Measurements from ENCODE around the gene LHX1.
A peak's percentile ranks its signal among the peaks of the same experiment; 100 is the strongest.

The LHX1 gene

GRCh38 chr17:36937001-36937958 lies at the start of gene LHX1:
TSS of gene LHX1 (plus strand) at chr17:36937475. CDS start at chr17:36938198, 723 bp downstream.
- TF ChIP-seq, protein P1, sequence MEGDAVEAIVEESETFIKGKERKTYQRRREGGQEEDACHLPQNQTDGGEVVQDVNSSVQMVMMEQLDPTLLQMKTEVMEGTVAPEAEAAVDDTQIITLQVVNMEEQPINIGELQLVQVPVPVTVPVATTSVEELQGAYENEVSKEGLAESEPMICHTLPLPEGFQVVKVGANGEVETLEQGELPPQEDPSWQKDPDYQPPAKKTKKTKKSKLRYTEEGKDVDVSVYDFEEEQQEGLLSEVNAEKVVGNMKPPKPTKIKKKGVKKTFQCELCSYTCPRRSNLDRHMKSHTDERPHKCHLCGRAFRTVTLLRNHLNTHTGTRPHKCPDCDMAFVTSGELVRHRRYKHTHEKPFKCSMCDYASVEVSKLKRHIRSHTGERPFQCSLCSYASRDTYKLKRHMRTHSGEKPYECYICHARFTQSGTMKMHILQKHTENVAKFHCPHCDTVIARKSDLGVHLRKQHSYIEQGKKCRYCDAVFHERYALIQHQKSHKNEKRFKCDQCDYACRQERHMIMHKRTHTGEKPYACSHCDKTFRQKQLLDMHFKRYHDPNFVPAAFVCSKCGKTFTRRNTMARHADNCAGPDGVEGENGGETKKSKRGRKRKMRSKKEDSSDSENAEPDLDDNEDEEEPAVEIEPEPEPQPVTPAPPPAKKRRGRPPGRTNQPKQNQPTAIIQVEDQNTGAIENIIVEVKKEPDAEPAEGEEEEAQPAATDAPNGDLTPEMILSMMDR (IDR thresholded peaks at IDR 0.05; ENCODE audit: low read depth, low read length): no peak
- Histone ChIP-seq H3K36me3 (no peaks in the 10 kb centered on the region), H3K27ac (no peak within 1 kb of the TSS), H3K4me3 (ENCODE audit: low read depth, low read length) (peak within 1 kb of the TSS; percentile 8; the same call in 1 of the 2 replicates), H3K27me3 (ENCODE audit: insufficient read depth, low read depth, severe bottlenecking) (peaks cover 97% of the 10 kb centered on the region), H3K9me3 (ENCODE audit: severe bottlenecking) (peaks cover 4% of the 10 kb centered on the region)
- DNase-seq: no peak

GRCh38 chr17:36888236-36888951 lies 48.9 kb upstream of the LHX1 start:
- no peak overlapping the region for H3K4me3 ChIP-seq (ENCODE audit: low read depth, low read length)
- H3K27me3 ChIP-seq (ENCODE audit: insufficient read depth, low read depth, severe bottlenecking): no peaks in the 10 kb centered on the region
- H3K36me3 ChIP-seq: no peaks in the 10 kb centered on the region
- no peaks in the 10 kb centered on the region for H3K9me3 ChIP-seq (ENCODE audit: severe bottlenecking)
- no peak overlapping the region; the same call in 1 of the 2 replicates for H3K27ac ChIP-seq
- TF ChIP-seq, protein P1 (IDR thresholded peaks at IDR 0.05; ENCODE audit: low read depth, low read length): no peak
- peak; percentile 60 for DNase-seq

GRCh38 chr17:36889770-36890349 lies 47.4 kb upstream of the LHX1 start:
- Histone ChIP-seq H3K36me3 (no peaks in the 10 kb centered on the region), H3K4me3 (ENCODE audit: low read depth, low read length) (no peak overlapping the region), H3K27me3 (ENCODE audit: insufficient read depth, low read depth, severe bottlenecking) (no peaks in the 10 kb centered on the region), H3K27ac (no peak overlapping the region), H3K9me3 (ENCODE audit: severe bottlenecking) (no peaks in the 10 kb centered on the region)
- TF ChIP-seq, protein P1 (IDR thresholded peaks at IDR 0.05; ENCODE audit: low read depth, low read length): no peak
- DNase-seq: no peak

DNA sequence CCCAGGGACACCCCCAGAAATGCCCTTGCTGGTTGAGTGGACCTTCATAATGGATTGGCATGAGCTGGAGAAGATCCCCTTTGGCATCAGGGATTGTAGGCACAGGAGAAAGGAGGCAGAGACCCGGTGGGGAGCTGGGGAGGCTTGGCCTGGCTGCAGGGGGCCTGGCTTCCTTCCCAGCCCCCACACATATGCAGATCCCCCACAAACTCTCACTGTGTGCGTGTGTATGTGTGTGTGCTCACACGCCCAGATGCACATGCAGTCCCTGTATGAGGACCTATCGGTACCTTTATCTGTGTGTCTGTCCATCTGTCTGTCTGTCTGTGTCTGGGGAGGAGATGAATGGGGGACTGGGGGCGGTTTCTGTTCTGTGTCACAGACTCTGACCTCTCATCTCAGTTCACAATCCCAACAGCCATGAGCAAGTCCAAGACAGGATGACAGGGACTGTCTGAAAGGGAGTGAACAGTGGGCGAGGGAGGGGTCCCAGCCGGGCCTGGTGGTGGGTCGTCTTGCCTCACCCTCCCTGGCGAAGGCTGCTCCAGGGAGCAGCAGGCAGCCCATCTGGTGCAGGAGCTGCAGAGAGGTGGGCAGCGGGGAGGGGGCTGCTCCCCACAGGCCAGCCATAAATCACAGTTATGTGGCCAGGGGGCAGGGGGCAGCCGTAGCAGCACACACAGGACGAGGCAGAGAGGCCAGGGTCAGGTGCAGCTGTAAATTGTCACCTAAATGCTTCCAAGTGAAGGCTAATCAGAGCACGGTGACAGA lies 46.7 kb upstream of the LHX1 start:
- TF ChIP-seq, protein P1 (IDR thresholded peaks at IDR 0.05; ENCODE audit: low read depth, low read length): no peak
- Histone ChIP-seq H3K27ac (no peak overlapping the region), H3K9me3 (ENCODE audit: severe bottlenecking) (no peaks in the 10 kb centered on the region), H3K36me3 (no peaks in the 10 kb centered on the region), H3K27me3 (ENCODE audit: insufficient read depth, low read depth, severe bottlenecking) (no peaks in the 10 kb centered on the region), H3K4me3 (ENCODE audit: low read depth, low read length) (no peak overlapping the region)
- DNase-seq: no peak

DNA sequence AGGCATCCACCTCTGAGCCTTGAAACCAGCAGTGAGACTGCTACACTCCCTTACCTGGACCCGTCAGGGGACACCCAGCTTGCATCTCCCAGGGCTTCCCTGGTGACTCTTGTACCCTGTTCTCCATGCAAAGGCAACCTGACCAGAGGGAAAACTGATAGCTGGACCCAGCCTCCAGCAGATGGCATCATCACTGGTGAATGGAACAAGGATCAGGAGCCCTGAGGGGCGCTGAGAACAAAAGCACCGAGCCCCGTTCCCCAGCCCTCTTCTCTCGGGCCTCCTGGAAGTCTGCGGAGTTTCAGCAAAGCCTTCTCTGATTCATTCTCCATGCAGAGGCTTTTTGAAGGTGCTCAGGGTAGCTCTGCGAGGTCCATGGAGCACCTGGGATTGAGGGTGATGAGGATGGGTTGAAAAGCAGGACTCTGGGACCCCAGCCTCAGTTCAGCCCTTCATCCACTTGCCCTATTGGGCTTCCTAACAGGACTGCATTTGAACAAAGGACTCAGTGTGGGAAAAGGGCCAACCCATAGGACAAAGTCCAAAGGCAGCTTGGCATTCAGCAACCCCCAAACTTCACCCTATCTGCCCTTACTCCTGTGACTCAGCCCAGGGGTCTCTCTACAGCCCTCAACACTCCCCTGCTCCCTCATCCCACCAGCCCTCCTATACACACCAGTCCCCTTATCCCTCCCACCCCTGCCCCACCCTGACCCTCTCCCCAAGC lies 45.0 kb upstream of the LHX1 start:
- TF ChIP-seq, protein P1 (IDR thresholded peaks at IDR 0.05; ENCODE audit: low read depth, low read length): peak; percentile 28; the same call in 1 of the 2 replicates
- Histone ChIP-seq H3K9me3 (ENCODE audit: severe bottlenecking) (no peaks in the 10 kb centered on the region), H3K4me3 (ENCODE audit: low read depth, low read length) (no peak overlapping the region), H3K27ac (no peak overlapping the region), H3K27me3 (ENCODE audit: insufficient read depth, low read depth, severe bottlenecking) (no peaks in the 10 kb centered on the region), H3K36me3 (no peaks in the 10 kb centered on the region)
- no peak for DNase-seq

All from WERI-Rb-1 (cell line).